GM19240 (cell line): ENCODE results near the gene ZSWIM4.
"Not testable (repeated sequence)": the region's sequence is repeated elsewhere in the genome, so short reads cannot be mapped to it uniquely, and the experiment has no call there.

Experiments used
- DNase-seq: peaks from one replicate; pipeline ENCODE4 v3.0.0; 2011; ENCODE audit warnings: low spot score; ENCODE audit not compliant: insufficient read length

ZSWIM4 gene

DNA sequence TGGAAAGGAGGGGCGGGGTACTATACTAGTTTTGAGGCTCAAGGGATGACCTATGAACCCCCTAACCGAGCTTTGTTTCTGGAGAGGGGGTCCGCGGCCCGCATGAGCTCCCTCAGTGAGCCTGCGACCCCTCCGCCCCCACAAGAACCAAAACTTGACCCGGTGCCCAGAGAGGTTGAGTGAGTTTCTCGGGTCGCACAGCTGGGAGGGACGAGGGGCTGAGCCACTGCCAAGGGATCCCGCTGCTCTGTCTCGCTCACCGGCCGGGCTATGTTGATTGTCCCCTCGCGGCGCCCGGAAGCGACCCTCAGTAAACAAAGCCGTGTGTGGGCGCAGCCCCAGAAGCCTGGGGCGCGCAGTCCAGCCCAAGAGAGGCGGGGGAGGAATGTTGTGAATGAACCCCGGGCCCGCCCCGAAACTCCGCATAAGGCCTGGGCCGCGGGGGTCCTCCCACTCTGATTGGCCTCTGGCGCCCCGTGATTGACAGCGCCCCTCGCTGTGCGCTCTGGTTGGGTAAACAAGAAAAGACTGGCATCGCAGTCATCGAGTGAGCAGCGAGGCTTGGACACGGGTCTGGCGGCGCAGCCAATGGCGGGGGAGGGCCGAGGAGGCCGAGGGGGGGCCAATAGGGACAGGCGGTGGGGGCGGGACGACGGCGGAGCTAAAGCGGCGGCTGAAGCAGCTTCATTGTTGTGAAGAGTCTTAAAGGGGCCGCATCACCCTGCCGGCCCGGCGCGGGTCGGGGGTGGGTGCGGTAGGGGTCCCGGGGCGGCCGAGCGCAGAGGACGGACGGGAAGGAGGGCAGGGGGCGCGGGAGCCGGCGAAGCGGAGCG, at the start of gene ZSWIM4:
Gene ZSWIM4 (plus strand): TSS at position 687 of the 833 bp plus-strand sequence. CDS start 206 bp downstream, outside the sequence.
- DNase-seq = peak; percentile 96

DNA sequence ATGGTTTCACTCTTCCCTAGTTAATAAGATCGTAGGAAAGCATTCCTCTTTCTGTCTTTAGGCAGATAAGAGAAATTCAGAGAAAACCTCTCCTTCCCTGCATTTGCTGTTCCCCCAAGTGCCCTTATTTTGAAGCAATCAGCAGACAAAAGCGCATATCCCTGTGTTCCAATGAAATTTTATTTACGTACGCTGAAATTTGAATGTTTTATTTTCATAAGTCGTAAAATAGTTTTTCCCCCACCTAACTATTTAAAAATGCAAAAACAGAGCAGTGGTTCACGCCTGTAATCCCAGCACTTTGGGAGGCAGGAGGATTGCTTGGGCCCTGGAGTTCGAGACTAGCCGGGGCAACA, 48.2 kb upstream of the ZSWIM4 start:
- no peak for DNase-seq

DNA sequence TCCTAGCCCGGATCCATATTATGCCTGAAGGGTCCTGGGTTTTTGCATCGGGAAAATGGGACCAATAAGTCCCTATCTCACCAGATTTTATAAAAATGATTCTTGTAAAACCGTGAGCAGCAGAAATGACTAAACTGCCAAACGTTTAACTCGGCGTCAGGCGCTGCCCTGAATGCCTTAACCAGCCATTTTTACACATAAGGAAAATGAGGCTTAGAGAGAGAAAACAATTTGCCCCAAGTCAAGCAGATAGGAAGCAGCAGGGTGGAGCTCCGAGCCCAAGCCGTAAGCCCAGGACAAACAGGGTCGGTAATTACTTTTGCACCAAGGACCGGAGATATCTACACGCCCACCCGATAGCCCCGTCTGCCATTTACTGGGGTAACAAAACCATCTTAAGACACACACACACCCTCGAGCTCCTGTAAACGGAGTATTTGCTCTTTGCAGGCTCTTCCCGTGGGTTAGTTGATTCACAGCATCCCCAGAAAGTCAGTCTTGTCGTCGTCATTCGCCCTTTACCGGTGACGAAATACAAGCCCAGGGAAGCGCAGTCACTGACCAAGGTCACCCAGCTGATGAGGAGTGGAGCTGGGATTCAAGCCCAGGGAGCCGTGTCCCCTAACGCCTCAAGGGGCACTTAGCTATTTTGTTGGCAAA, 46.9 kb upstream of the ZSWIM4 start:
- no peak for DNase-seq

DNA sequence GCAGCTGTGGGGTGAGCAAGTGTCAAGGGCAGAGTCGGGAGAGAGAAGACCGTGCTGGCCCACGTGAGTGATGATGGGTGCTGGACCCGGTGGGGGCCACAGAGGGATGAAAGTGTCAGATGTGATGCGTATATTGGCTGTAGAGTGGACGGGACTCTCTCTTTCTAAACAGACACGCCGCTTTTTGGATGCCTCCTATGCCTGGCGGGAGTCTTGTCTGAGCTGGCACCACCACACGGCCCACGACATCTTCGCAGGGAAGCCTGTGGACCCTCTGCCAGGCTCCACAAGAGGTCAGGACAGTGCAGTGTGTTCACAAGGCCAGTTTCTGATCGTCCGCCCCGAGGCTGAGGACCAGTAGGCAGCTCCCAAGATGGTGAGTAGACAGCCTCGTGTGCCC, 43.8 kb upstream of the ZSWIM4 start:
- DNase-seq = no peak

DNA sequence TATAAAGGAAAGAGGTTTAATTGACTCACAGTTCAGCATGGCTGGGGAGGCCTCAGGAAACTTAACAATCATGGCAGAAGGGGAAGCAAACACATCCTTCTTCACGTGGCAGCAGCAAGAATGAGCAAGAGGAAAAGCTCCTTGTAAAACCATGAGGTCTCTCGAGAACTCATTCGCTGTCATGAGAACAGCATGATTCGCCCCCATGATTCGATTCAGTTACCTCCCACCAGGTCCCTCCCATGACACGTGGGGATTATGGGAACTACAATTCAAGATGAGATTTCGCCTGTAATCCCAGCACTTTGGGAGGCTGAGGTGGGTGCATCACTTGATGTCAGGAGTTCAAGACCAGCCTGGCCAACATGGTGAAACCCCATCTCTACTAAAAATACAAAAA, 41.6 kb upstream of the ZSWIM4 start:
- DNase-seq = not testable (repeated sequence)

DNA sequence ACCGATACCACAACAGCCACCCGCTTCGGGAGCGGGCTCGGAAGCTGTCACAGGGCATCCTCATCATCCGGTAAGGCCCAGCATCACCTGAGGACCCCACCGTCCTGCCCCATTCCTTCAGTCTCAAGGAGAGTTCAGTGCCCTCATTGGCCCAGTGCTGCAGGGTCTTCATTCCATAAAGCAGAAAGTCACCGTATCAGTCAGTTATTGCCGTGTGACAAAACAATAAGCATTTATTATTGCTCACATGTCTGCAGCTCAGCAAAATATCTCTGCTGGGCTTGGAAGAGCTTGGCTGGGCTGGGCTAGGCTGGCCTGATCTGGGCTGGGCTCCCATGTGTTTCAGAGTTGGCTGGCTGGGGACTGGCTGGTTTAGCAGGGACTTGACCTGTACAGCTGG, 39.0 kb upstream of the ZSWIM4 start:
- DNase-seq = no peak

DNA sequence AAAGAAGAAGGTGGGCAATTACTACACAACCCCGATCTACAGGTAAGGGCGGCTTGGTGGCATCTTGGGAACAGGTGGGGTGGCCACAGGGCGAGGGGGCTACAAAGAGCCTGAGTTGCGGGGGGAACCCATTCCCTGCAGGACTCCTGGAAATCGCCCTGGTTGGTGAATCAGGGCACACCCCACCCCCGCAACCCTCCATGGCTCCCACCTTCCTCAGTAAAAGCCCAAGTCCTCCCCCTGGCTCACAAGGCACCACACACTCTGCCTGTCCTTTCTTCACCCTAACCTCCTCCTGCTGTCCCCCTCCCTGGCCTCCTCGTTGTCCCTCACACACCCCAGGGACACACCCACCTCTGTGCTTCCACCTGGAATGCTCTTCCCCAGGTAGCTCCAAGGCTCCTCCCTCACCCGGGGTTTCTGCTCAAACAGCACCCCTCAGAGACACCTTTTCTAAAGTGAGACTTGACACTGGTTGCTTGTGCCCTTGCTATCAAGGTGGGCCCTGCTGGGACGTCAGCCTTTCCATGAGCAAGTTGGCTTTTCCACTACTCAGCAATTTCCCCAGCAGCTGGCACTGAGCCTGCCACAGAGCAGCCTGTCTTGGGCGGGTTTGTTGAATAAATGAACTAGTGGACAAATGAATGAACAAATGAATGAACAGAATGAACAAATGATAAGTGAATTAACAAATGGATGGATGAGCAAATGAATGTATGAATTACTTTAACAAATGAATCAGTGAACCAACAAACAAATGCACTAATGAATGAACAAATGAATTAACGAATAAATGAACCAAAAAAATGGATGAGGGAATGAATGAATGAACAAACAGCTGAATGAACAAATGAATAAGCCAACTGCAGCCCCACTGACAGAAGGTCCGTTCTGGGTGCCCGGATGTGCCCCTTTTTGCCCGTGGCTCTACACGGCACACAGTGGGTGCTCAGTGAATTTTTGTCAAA, 37.2 kb upstream of the ZSWIM4 start:
- DNase-seq = no peak

DNA sequence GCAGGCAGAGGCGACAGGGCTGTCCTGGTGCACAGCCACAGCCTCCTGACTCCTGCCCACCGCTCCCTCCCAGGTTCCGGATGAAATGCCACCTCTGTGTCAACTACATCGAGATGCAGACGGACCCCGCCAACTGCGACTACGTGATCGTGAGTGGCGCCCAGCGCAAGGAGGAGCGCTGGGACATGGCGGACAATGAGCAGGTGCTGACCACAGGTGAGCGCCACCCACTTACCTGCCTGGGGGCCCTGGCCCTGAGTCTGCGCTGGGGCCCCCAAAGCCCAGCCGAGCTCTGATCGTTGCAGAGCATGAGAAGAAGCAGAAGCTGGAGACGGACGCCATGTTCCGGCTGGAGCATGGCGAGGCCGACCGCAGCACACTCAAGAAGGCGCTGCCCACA, 36.4 kb upstream of the ZSWIM4 start:
- no peak for DNase-seq

DNA sequence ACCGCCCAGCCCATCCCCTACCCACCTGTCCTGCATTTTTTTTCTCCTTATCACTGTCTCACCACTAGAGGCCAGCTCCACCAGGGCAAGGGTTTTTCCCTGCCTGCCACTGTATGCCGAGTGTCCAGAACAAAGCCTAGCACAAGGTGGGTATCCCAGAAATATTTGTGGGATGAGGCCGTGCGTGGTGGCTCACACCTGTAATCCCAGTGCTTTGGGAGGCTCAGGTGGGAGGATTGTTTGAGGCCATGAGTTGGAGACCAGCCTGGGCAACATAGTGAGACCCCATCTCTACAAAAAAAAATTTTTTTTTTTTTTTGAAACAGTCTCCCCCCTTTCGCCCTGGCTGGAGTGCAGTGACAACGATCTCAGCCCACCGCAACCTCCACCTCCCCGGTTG, 33.8 kb upstream of the ZSWIM4 start:
- no peak for DNase-seq

DNA sequence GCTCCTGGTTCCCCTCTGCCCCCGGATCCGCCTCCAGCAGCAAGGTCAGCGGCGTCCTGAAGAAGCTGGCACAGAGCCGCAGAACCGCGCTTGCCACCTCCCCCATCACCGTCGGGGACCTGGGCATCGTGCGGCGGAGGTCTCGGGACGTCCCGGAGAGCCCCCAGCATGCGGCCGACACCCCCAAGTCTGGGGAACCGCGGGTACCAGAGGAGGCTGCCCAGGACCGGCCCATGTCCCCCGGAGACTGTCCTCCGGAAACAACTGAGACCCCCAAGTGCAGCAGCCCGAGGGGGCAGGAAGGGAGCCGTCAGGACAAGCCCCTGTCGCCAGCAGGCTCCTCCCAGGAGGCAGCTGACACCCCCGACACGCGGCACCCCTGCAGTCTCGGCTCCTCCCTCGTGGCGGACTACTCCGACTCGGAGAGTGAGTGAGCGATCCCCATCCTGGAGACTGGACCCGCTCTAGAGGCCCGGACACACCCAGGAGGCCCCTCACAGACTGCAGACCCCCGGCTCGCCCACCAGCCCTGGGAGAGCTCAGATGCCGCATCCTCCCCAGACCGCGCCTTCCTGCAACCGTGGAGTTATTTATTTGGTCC, 32.5 kb upstream of the ZSWIM4 start:
- no peak for DNase-seq

DNA sequence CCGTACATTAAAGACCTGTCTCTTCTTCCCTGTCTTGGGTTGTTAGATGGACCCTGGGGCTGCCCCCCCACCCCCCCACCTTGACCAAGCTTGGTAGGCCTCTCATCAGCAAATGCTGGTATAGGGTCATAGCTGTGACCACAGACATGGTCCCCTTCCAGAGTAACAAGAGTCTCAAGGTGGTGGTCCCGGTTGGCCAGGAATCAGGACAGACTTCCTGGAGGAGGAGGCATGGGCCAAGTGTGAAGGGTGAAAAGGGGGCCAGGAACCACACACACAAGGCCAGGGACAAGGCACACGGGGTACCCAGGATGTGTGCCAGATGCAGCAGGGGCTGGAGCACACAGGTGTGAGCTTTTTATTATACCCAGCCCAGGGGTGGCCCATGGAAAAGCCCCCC, 32.0 kb upstream of the ZSWIM4 start:
- no peak for DNase-seq

DNA sequence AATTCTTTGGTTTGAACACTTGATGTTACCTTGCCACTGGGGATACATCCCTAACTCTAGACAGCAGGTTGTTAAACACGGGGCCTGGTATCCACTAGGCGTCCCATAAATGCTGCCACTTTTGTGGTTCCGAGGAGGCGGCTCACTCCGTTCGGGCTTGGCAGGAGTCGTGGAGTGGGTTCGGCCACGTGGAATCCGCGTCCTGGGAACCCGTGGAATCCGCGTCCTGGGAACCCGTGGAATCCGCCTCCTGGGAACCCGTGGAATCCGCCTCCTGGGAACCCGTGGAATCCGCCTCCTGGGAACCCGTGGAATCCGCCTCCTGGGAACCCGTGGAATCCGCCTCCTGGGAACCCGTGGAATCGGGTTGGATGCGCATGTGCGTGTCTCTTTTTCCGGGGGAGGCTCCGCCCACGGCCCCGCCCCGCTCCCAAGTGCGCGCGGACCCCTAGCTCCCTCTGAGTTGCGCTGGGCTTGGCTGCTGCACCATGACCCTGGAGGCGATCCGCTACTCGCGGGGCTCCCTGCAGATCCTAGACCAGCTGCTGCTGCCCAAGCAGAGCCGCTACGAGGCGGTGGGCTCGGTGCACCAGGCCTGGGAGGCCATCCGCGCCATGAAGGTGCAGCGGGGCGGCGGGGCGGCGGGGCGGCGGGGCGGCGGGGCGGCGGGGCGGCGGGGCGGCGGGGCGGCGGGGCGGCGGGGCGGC, 31.0 kb upstream of the ZSWIM4 start, which contains the start of gene MRI1:
Gene MRI1 (plus strand): TSS at position 422 of the 707 bp plus-strand sequence. CDS start 67 bp downstream, at position 489.
- peak; percentile 94 for DNase-seq

DNA sequence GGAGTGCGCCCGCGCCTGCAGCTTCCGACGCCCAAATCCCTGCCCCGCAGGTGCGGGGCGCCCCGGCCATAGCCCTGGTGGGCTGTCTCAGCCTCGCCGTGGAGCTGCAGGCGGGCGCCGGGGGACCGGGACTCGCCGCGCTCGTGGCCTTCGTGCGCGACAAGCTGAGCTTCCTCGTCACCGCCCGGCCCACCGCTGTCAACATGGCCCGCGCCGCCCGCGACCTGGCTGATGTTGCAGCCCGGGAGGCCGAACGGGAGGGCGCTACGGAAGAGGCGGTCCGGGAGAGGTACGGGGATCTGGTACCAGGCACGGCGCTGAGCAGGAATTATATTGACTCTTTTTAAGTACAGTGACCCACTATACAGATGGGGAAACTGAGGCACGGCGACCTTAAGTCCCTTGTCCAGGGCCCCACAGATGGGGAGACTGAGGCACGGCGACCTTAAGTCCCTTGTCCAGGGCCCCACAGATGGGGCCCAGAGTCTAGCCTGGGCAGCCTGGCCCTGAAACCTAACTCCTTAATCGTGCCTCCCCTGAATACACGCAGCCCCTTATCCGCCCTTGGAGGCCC, 30.3 kb upstream of the ZSWIM4 start:
- peak; percentile 43 for DNase-seq

DNA sequence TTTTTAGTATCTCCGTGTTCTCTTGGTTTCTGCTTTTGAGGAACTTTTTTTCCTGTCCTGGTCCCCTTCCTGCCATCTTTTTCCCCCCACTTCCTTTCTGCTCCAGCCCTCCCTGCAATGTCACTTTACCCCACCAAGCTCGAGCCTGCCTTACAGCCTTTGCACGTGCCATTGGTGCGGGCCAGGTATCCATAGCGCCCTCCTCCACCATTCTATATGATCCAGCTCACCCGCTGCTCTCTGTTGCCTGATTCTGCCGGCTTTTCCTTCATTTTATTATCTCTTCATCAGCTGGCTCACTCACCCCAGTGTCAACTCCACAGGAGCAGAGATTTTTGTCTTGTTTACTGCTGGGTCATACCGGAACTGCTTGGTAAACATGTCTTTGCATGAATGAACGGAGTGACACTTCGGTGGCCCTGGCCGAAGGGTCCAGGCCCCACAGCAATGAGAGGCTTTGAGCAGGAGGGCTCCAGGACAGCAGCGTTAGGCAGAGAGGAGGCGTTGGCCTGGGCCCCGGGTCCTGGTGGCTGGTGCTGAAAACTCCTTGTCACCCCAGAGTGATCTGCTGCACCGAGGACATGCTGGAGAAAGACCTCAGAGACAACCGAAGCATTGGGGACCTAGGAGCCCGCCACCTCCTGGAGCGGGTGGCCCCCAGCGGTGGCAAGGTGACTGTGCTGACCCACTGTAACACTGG, 29.7 kb upstream of the ZSWIM4 start:
- no peak for DNase-seq

DNA sequence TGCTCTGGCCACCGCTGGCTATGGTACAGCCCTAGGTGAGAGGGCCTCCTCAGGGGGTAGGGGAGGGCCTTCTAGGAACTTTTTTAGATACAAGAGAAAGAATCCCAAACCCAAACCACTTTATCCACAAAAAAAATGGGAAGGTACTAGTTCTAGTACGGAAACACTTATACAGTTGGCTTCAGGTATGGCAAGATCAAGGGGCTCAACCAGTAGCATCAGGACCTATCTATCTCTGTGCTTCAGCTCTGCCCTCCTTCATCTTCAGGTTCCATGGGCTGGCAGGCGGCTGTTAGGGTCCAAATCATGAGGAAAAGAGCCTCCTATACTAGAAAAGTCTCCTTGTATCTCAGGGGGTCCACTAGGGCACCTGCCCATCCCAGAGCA, 29.2 kb upstream of the ZSWIM4 start:
- DNase-seq = no peak

DNA sequence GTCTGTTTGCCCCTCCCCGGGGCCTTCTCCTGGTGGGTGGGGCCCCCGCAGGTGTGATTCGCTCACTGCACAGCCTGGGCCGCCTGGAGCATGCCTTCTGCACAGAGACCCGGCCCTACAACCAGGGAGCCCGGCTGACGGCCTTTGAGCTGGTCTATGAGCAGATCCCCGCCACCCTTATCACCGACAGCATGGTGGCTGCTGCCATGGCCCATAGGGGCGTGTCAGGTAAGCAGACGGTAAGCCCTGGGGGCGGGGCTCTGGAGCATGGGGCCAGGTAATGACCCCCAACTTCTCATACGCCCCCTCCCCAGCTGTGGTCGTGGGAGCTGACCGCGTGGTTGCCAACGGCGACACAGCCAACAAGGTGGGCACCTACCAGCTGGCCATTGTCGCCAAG, 26.7 kb upstream of the ZSWIM4 start:
- no peak for DNase-seq

DNA sequence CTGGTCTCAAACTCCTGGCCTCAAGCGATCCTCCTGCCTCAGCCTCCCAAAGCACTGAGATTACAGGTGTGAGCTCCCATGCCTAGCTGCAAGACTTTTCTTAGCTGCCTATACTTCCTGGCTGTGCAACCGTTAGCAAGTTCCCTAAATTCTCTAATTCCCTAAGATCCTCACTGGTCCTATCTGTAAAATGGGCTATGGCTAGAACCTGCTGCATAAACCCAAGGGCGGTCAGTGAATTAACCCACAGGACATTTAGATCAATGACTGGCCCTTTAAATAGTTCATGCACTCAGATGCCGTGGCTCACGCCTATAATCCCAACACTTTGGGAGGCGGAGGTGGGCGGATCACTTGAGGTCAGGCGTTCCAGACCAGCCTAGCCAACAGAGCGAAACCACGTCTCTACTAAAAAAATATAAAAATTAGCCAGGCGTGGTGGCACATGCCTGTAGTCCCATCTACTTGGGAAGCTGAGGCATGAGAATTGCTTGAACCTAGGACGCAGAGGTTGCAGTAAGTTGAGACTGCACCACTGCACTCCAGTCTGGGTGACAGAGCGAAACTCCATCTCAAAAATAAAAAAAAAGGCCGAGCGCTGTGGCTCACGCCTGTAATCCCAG, 25.1 kb upstream of the ZSWIM4 start:
- DNase-seq = no peak

DNA sequence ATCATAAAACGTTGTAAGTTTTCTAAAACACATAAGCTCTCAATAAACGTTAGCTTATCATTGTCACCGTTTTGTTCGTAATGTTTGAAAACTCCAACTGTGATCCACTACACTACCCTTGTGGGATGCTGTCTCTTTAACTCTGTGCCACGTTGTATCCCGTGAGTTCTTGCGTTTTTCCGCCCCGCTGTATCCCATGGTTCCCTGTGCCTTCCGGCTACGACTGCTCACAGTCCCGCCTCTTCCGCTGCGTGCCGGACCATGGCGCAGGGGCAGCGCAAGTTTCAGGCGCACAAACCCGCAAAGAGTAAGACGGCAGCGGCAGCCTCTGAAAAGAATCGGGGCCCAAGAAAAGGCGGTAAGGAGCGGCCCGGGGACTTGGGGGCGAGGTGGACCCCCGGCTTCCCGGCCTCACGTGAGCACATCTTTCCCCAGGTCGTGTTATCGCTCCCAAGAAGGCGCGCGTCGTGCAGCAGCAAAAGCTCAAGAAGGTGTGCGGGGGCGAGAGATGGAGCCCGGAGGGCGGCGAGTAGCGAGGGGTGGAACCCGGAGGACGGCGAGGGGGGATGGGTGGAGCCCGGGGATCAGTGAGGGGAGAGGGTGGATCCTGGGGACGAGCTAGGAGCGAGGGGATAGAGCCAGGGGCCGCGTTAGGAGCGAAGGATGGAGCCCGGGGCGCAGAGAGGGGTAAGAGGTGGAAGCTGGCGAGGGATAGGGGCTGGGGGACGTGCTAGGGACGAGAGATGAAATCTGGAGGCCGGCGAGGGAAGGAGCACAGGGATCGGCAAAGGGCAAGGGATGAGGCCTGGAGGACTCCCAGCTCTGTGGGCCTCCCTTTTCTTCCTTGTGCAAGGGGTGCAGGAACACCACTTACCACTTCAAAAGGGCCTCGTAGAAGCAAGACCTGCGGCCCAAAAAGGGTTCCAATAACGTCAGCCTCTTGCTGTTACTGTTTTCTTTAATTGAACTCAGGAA, 20.7 kb upstream of the ZSWIM4 start, which contains the start of gene C19orf53:
Gene C19orf53 (plus strand): TSS at position 240 of the 975 bp plus-strand sequence. CDS start 22 bp downstream, at position 262.
- DNase-seq = peak; percentile 96
